ENCODE measurements around the gene MRGPRF.

The MRGPRF gene, protein sequence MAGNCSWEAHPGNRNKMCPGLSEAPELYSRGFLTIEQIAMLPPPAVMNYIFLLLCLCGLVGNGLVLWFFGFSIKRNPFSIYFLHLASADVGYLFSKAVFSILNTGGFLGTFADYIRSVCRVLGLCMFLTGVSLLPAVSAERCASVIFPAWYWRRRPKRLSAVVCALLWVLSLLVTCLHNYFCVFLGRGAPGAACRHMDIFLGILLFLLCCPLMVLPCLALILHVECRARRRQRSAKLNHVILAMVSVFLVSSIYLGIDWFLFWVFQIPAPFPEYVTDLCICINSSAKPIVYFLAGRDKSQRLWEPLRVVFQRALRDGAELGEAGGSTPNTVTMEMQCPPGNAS

GRCh38 chr11:69013009-69013951 is at the start of gene MRGPRF:
Gene MRGPRF, minus strand, starts transcription at chr11:69013246. Its CDS starts 3,345 bp downstream, at chr11:69009901.
- DNase-seq, result no peak

DNA sequence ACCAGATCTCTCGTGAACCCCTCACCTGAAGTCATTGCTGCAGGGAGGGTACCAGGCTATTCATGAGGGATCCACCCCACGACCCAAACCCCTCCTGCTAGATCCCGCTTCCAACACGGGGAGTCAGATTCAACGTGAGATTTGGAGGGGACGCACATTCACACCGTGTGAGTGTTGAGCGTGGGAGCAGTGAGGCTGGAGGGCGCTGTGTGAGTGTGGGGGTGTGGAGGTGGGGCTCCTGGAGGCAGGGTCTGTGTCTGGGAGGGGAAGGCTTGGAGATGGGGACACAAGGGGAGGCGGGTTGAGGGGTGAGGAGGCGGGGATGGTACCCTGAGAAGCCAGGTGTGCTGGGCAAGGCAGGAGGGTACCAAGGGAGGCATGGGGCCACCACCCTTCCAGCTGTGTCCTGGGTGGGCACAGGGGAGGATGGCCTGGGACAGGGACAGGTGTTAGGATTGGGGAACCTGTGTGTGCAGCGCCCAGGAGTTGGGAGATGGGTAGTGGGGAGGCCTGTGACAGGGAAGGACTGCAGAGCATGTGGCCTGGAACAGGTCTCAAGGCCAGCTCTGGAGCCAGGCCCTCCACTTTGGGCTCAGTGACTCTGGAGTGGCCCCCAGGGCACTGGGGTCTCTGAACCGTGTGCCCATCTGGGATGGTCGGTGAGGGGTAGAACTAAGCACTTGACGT is 49.3 kb upstream of the MRGPRF start:
- no peak for DNase-seq

- no peak for DNase-seq
Measured at GRCh38 chr11:69061713-69062053, 48.6 kb upstream of the MRGPRF start.

DNA sequence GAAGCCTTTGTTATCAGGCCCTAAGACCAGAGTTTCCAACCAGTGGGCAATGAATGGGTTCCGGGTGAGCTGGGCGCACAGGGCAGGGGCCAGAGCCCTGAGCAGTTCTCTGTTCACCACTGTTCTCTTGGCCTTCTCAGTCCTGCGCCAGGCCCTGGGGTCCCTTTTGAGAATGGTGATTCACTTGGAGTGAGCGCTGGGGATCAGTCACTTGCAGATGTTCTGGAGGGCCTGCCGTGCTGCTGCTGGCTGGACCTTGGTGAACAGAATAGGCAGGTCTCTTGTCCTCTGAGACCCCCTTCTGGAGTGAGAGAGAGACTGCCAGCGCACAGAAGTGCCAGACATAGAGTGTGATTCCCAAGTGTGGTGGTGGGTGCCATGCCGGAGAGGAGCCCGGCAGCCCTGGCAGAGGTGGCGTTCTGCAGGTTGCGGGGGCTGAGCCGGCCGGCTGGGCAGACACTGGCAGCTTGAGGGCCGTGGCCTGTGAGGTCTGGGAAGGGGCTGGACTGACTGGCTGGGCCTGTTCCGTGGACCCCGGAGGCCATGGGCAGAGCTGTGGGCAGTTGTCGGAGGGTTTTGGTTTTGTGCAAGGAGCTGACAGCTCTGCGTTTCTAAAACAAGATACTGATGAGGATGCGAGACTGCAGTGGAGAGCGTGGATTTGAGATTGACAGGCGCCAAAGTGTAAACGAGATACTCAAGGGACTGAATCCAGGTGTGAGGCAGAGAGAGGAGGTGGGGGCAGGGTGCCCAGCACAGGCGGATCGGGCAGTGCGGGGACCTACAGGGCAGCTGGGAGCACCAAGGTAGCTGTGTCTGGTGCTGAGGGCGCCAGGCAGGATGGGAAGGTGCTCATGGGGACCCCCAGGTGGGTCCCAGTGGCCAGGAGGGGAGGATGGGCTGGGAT is 48.0 kb upstream of the MRGPRF start:
- no peak for DNase-seq

DNA sequence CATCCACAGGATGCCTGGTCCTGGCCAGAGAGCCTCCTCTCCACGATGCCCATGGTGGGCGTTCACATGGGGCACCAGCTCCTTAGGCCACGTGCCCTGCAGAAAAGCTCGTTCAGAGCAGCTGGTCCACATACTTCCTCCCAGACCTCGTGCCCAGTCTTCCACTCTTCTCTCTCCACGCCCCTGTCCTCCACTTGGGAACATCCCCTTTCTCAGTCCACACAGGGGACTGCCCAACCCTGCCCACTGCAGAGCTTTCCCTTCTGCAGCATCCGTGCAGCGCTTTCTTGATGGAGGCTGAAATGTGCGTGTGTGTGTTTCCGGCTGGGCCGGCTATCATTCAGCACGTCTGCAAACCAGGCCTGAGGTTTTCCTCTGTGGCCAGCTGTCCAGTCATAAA is 46.9 kb upstream of the MRGPRF start:
- DNase-seq, result no peak

GRCh38 chr11:69059429-69059828 is 46.4 kb upstream of the MRGPRF start:
- no peak for DNase-seq

- no peak for DNase-seq
Measured at GRCh38 chr11:69058511-69059270, 45.6 kb upstream of the MRGPRF start.

GRCh38 chr11:69057801-69058200 is 44.8 kb upstream of the MRGPRF start:
- no peak for DNase-seq

GRCh38 chr11:69057236-69057635 is 44.2 kb upstream of the MRGPRF start:
- no peak for DNase-seq

GRCh38 chr11:69055598-69056516 is 42.8 kb upstream of the MRGPRF start:
- no peak for DNase-seq

DNA sequence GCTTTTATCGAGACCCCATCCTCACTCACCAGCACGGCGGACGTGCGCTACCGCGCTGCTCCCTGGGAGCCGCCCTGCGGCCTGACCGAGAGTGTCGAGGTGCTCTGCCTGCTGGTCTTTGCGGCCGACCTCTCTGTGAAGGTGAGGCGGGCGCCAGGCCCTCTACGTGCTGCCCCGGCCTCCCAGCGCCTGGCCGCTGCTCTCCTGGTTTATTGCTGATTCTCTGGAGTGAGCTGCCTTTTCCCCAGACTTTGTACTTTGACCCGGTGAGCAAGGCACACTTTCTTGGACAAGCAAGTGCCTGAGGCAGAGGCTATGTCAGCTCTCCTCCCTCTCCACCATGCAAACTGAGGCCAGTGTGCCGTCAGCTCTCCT is 42.2 kb upstream of the MRGPRF start:
- DNase-seq, result no peak

DNA sequence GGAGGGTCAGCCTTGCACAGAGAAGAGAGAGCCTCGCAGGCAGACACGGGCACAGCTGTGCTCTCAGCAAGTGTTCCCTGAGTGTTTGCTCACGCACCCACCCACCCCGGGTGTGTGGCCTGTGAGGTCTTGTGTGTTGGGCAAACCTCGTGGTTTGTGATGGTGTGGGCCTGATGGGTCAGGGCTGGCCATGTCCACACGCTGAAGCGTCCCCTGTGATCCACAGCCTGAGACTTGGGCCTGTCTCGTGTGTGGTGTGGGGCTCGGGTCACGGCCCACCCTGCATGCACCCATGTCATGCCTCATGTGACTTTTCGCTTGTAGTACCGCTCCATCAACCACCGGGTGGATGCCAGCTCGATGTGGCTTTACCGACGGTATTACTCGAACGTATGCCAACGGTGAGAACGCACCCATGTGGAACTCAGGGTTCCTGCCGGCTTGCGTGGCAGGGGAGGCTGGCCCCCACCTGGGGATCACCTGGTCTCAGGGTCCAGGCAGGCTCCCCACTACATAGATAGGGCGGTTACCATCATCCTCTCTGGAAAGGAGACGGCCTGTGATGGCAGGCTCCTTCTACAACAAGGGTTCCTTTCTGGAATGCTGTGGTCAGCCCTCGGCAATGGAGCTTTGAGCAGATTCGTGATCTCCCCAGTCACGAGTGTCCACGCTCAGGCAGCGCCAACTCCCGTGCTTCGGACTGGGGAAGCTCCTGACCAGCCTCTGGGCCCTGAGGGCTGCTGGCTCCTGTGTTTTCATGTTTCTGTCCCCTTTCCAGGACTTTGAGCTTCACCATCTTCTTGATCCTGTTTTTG is 41.6 kb upstream of the MRGPRF start:
- DNase-seq, result no peak

- DNase-seq, result no peak
Measured at GRCh38 chr11:69053546-69054396, 40.7 kb upstream of the MRGPRF start.

- no peak for DNase-seq
Measured at GRCh38 chr11:69053169-69053477, 40.1 kb upstream of the MRGPRF start.

- DNase-seq, result no peak
Measured at GRCh38 chr11:69052343-69053168, 39.5 kb upstream of the MRGPRF start.

DNA sequence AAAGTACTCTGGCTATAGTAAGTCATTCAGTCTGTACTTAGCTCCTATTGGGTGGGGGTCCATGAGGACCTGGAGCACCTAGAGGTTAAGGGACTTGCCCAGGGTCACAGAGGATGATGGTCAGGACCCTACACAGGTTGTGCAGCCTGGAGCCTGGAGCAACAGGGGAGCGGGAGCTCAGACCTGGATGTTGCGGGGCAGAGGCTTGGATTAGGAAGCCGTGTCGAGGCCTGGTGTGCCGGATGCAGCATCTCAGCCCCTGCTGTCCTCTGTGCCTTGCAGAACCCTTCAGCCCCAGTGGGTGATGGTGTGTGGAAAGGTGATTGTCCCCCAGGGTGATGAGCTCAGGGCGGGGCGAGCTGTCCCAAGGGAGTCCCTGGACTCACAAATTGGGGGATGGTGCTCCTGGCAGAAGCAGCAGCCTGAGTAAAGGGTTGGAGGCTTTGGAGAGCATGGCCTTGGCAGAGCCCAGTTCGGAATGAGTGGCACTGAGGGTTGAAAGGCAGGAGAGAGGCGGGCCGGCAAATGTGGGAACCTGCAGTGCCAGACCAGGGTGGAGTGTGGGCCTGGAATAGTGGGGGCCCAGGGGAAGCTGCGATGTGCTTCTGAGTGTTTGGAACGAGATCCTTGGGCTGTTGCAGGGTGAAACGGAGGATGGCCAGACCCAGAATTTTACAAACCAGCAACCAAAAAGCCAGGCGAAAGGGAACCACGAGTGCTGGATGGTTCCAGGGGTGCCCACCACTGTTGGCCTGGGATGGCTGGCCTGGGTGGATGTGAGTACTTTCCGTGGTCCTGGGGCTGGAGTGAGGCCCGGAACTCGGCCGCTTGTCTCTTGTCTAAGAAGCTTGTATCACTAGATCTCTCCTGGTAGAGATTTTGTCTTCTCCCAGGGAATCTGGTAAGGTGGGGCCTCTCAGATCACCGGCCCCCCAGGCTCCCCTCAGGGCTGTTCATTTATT is 38.6 kb upstream of the MRGPRF start:
- no peak for DNase-seq

All from activated gamma-delta T cell treated with Interleukin-2 at 50 U/mL for 16 hours (primary cell).